ENCODE measurements around the gene RAB44. TPM values are rescaled to one million over a fixed set of nuclear protein-coding genes. Genes with fewer than 3 reads are reported as not detected.

Gene RAB44
- total RNA-seq, 1 experiment from 2014 or later = not detected

GRCh38 chr6:36717871-36718540 is 20.4 kb downstream of the RAB44 start:
- no peak overlapping the region for H3K4me3 ChIP-seq (ENCODE audit: low read depth in 2 of 2, low read length in 2 of 2)
- ChIA-PET POLR2A (no interaction called here), CTCF (no interaction called here)
- H3K36me3 ChIP-seq (ENCODE audit: control insufficient read depth, insufficient read depth, low read length) = no peaks in the 10 kb centered on the region
- H3K9me3 ChIP-seq (ENCODE audit: control insufficient read depth, insufficient read depth, low read depth, low read length) = no peaks in the 10 kb centered on the region
- no TSS peak for BruUV-seq (replicated peaks)
- DNase-seq (ENCODE audit: low read depth, low spot score) (no peak), ATAC-seq (no peak; the same call in 1 of the 2 replicates)
- in situ Hi-C loops (cut with HindIII; ENCODE audit: low pct_unique_long_range_greater_than_20kb, low sequenced_read_pairs) = no loop called here
- intact Hi-C loops (cut with micrococcal nuclease; ENCODE audit: unreplicated experiment) = no loop called here
- H3K27me3 ChIP-seq (ENCODE audit: control insufficient read depth, insufficient read depth, low read length) = no peaks in the 10 kb centered on the region
- no peak overlapping the region for H3K27ac ChIP-seq (ENCODE audit: low read length)
- H3K4me1 ChIP-seq (ENCODE audit: control insufficient read depth, insufficient read depth, low read length) = no peaks in the 10 kb centered on the region
- TF ChIP-seq, protein P1, sequence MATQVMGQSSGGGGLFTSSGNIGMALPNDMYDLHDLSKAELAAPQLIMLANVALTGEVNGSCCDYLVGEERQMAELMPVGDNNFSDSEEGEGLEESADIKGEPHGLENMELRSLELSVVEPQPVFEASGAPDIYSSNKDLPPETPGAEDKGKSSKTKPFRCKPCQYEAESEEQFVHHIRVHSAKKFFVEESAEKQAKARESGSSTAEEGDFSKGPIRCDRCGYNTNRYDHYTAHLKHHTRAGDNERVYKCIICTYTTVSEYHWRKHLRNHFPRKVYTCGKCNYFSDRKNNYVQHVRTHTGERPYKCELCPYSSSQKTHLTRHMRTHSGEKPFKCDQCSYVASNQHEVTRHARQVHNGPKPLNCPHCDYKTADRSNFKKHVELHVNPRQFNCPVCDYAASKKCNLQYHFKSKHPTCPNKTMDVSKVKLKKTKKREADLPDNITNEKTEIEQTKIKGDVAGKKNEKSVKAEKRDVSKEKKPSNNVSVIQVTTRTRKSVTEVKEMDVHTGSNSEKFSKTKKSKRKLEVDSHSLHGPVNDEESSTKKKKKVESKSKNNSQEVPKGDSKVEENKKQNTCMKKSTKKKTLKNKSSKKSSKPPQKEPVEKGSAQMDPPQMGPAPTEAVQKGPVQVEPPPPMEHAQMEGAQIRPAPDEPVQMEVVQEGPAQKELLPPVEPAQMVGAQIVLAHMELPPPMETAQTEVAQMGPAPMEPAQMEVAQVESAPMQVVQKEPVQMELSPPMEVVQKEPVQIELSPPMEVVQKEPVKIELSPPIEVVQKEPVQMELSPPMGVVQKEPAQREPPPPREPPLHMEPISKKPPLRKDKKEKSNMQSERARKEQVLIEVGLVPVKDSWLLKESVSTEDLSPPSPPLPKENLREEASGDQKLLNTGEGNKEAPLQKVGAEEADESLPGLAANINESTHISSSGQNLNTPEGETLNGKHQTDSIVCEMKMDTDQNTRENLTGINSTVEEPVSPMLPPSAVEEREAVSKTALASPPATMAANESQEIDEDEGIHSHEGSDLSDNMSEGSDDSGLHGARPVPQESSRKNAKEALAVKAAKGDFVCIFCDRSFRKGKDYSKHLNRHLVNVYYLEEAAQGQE (IDR thresholded peaks at IDR 0.05; ENCODE audit: insufficient read depth in 1 of 2, low read depth in 2 of 2, low read length in 1 of 2) = no peak
- no peak for TF ChIP-seq SIN3A (IDR thresholded peaks at IDR 0.05; ENCODE audit: borderline replicate concordance, insufficient read depth, low read depth, low read length)
- no peak for TF ChIP-seq TCF7L2 (IDR thresholded peaks at IDR 0.05; ENCODE audit: low read depth, low read length)
- no peak for TF ChIP-seq POLR2AphosphoS5 (IDR thresholded peaks at IDR 0.05; ENCODE audit: low read depth, low read length)
- TF ChIP-seq CTCF (IDR thresholded peaks at IDR 0.05) = no peak

GRCh38 chr6:36718560-36718959 is 20.9 kb downstream of the RAB44 start:
- ATAC-seq = no peak
- CTCF ChIA-PET = interaction anchor here (0.7 kb wide), 1 partner anchor 28 kb away, joined by 5 read pairs; no protein-coding TSS in a partner anchor

More at GRCh38 chr6:36718560-36718959, 20.9 kb downstream of the RAB44 start:
- no peaks in the 10 kb centered on the region for H3K9me3 ChIP-seq (ENCODE audit: control insufficient read depth, insufficient read depth, low read depth, low read length)
- H3K4me1 ChIP-seq (ENCODE audit: control insufficient read depth, insufficient read depth, low read length) = no peaks in the 10 kb centered on the region
- no peak overlapping the region for H3K4me3 ChIP-seq (ENCODE audit: low read depth in 2 of 2, low read length in 2 of 2)
- no peaks in the 10 kb centered on the region for H3K36me3 ChIP-seq (ENCODE audit: control insufficient read depth, insufficient read depth, low read length)
- intact Hi-C loops (cut with micrococcal nuclease; ENCODE audit: unreplicated experiment) = no loop called here
- no peaks in the 10 kb centered on the region for H3K27me3 ChIP-seq (ENCODE audit: control insufficient read depth, insufficient read depth, low read length)
- in situ Hi-C loops (cut with HindIII; ENCODE audit: low pct_unique_long_range_greater_than_20kb, low sequenced_read_pairs) = no loop called here
- H3K27ac ChIP-seq (ENCODE audit: low read length) = no peak overlapping the region
- no TSS peak for BruUV-seq (replicated peaks)
- TF ChIP-seq SIN3A (IDR thresholded peaks at IDR 0.05; ENCODE audit: borderline replicate concordance, insufficient read depth, low read depth, low read length) = no peak
- no peak for TF ChIP-seq TCF7L2 (IDR thresholded peaks at IDR 0.05; ENCODE audit: low read depth, low read length)
- TF ChIP-seq, protein P1 (IDR thresholded peaks at IDR 0.05; ENCODE audit: insufficient read depth in 1 of 2, low read depth in 2 of 2, low read length in 1 of 2) = no peak
- TF ChIP-seq CTCF (IDR thresholded peaks at IDR 0.05) = no peak
- no peak for TF ChIP-seq POLR2AphosphoS5 (IDR thresholded peaks at IDR 0.05; ENCODE audit: low read depth, low read length)
- POLR2A ChIA-PET = no interaction called here
- DNase-seq (ENCODE audit: low read depth, low spot score) = no peak
